Skeletal muscle cell (primary cell): Measurements from ENCODE around the gene KLF13.

Experiments used
- DNase-seq: peaks from one replicate; pipeline ENCODE4 v3.0.0-alpha.2; 2010; ENCODE audit warnings: low read depth
- H3K4me3 ChIP-seq: 2 replicates; pipeline ENCODE4 v1.5.1; 2011; ENCODE audit warnings: low read depth, mild to moderate bottlenecking, control low read depth, low read length, moderate library complexity

The KLF13 gene

DNA sequence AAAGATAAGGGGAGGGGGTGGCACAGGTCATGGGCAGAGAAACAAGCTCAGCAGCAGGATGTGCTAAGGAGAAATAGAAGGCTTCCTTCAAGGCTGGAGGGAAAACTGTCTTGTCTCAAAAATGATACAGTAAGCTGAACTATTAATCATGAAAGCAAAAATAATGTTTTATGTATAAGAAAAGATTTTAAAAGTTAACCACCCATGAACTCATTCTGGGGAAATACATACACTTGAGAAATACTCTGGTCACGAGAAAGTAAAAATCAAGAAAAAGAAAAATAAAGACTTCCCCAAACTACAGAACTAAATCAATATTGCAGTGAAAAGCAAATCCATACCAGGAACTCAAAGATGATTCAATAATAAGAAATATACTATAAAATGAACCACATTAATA lies 80.7 kb downstream of the KLF13 start:
- DNase-seq: no peak
- no peak overlapping the region for H3K4me3 ChIP-seq

- H3K4me3 ChIP-seq: no peak overlapping the region
- DNase-seq: no peak
These were observed 81.2 kb downstream of the KLF13 start for GRCh38 chr15:31407851-31408250.

DNA sequence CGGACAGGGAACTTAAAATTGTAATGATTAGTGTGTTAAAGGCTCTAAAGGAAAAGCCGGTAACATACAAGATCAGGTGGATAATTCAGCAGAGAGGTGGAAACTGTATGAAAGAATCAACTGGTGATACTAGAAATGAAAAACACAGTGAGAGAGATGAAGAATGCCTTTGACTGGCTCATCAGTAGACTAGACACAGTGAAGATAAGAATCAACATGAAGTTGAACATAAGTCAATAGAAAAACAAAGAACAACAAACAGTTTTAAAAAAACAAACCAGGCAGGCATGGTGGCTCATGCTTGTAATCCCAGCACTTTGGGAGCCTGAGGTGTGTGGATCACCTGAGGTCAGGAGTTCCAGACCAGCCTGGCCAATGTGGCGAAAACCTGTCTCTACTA lies 82.1 kb downstream of the KLF13 start:
- DNase-seq: no peak
- H3K4me3 ChIP-seq: no peak overlapping the region

DNA sequence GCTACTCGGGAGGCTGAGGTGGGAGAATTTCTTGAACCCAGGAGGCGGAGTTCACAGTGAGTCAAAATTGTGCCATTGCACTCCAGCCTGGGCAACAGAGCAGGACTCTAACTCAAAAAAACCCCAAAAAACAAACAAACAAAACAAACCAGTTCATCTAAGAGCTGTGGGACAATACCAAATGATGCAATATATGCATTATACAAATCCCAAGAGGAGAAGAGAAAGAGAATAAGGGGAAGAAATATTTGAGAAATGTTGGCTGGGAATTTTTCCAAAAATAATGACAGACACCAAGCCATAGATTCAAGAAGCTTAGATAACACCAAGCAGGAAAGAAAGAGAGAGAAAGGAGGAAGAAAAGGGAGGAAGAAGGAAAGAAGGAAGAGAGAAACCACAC lies 82.5 kb downstream of the KLF13 start:
- no peak overlapping the region for H3K4me3 ChIP-seq
- DNase-seq: no peak

- H3K4me3 ChIP-seq: no peak overlapping the region
- DNase-seq: no peak
These were observed 86.2 kb downstream of the KLF13 start for GRCh38 chr15:31412824-31413223.

DNA sequence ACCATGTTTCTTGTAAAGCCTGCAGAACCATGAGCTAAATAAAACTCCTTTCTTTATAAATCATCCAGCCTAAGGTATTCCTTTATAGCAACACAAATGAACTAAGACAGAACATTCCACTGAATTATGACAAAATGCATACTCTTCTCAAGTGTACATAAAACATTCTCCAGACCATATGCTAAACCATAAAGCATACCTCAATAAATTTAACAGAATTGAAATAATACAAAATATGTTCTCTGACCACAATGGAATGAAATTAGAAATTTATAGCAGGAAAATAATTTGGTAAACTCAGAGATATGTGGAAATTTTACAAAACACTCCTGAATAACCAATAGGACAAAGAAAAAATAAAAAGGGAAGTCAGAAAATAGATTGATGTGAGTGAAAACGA lies 88.6 kb downstream of the KLF13 start:
- DNase-seq: no peak
- no peak overlapping the region for H3K4me3 ChIP-seq

- DNase-seq: no peak
- no peak overlapping the region for H3K4me3 ChIP-seq
These were observed 93.2 kb downstream of the KLF13 start for GRCh38 chr15:31419820-31420219.

GRCh38 chr15:31427411-31427810 lies 100.8 kb downstream of the KLF13 start:
- no peak for DNase-seq
- H3K4me3 ChIP-seq: no peak overlapping the region
